A673 (cell line): ENCODE measurements around the gene CHMP1A.

ENCODE experiments used
- CTCF ChIP-seq: fragments of 300-800, 200-600 bp; sonication (generic); conservative IDR thresholded peaks from 2 replicates; pipeline ENCODE4 v1.5.1; 2017; ENCODE audit warnings: low read depth, mild to moderate bottlenecking, antibody characterized with exemption, low read length, moderate library complexity, mixed read lengths
- EZH2 ChIP-seq: fragments of 200-600 bp; sonication (generic); IDR thresholded peaks from 2 replicates; pipeline ENCODE4 v1.6.1; 2017; ENCODE audit warnings: borderline replicate concordance, low read depth, mild to moderate bottlenecking, mixed read lengths, antibody characterized with exemption, low read length; ENCODE audit not compliant: poor library complexity, severe bottlenecking

- TF ChIP-seq CTCF: no peak
- no peak for TF ChIP-seq EZH2
Observed at GRCh38 chr16:89690392-89690901, 32.9 kb upstream of the CHMP1A start.
